Esophagus (tissue), 2 donors: ENCODE measurements around the gene CALCA. TPM values are rescaled to one million over a fixed set of nuclear protein-coding genes. Genes with fewer than 3 reads are reported as not detected.

ENCODE experiments used
- polyA plus RNA-seq, 2 donors: library from polyadenylated mRNA; stranded (reverse); fragments of 200-250 nt; gene quantifications; one replicate each; pipeline ENCODE4 v1.2.3, GENCODE V29; 2013
- donor health status: healthy with polysubstance abuse.
- donor health status: Bipolar disorder and iron deficiency.

Gene CALCA
- polyA plus RNA-seq, 2 donors: 0.02 TPM; not detected in 1

Other genes starting within 250 kb of the CALCA start
- gene CYP2R1, start 80.1 kb downstream of the CALCA start, polyA plus RNA-seq: 10 to 100 TPM; 16.5 to 37.1 TPM
- under 1 TPM in 1 of 2 donors, not detected in 1; 0.06 TPM for gene CALCB, start 101.2 kb upstream of the CALCA start, polyA plus RNA-seq
- under 1 TPM; 0.06 to 0.08 TPM for gene INSC, start 142.6 kb upstream of the CALCA start, polyA plus RNA-seq